H9 (cell line): Measurements from ENCODE around the gene IFNK. TPM values are rescaled to one million over a fixed set of nuclear protein-coding genes. Genes with fewer than 3 reads are reported as not detected.

ENCODE experiments used
- DNase-seq: peaks from one replicate; pipeline ENCODE4 v3.0.0-alpha.2; 2017
- H2AFZ ChIP-seq: one replicate; pipeline ENCODE4 v1.6.1; 2013; ENCODE audit warnings: mild to moderate bottlenecking, low read length, control low read depth, moderate library complexity
- H2AK5ac ChIP-seq: 2 replicates; pipeline ENCODE4 v1.6.1; 2013; ENCODE audit warnings: low read length, control low read depth, mixed read lengths; ENCODE audit not compliant: insufficient read length
- H2BK120ac ChIP-seq: one replicate; pipeline ENCODE4 v1.6.1; 2013; ENCODE audit warnings: low read depth, mild to moderate bottlenecking, low read length, control low read depth, inconsistent platforms; ENCODE audit not compliant: poor library complexity, severe bottlenecking
- H2BK12ac ChIP-seq: 2 replicates; pipeline ENCODE4 v1.6.1; 2013; ENCODE audit warnings: low read length, control low read depth, mixed read lengths, low read depth; ENCODE audit not compliant: insufficient read length
- H2BK15ac ChIP-seq: 2 replicates; pipeline ENCODE4 v1.6.1; 2013; ENCODE audit warnings: low read depth, low read length, control low read depth
- H2BK20ac ChIP-seq: one replicate; pipeline ENCODE4 v1.6.1; 2013; ENCODE audit warnings: low read depth, mild to moderate bottlenecking, low read length, control low read depth, inconsistent platforms; ENCODE audit not compliant: poor library complexity, severe bottlenecking
- H2BK5ac ChIP-seq: 2 replicates; pipeline ENCODE4 v1.6.1; 2013; ENCODE audit warnings: low read length, control low read depth, mixed read lengths; ENCODE audit not compliant: insufficient read length
- H3K14ac ChIP-seq: 2 replicates; pipeline ENCODE4 v1.6.1; 2013; ENCODE audit warnings: low read length, control low read depth; ENCODE audit not compliant: insufficient read depth
- H3K18ac ChIP-seq: 2 replicates; pipeline ENCODE4 v1.6.1; 2013; ENCODE audit warnings: low read depth, mild to moderate bottlenecking, mixed read lengths, low read length, control low read depth; ENCODE audit not compliant: insufficient read length
- H3K23ac ChIP-seq: 2 replicates; pipeline ENCODE4 v1.6.1; 2013; ENCODE audit warnings: low read length, control low read depth, mixed read lengths, low read depth; ENCODE audit not compliant: insufficient read length
- H3K23me2 ChIP-seq: 2 replicates; pipeline ENCODE4 v1.6.1; 2013; ENCODE audit warnings: low read depth, mild to moderate bottlenecking, mixed read lengths, low read length, control low read depth; ENCODE audit not compliant: insufficient read length, poor library complexity, severe bottlenecking
- H3K27ac ChIP-seq: 2 replicates; pipeline ENCODE4 v1.5.1; 2013; ENCODE audit warnings: low read length, control low read depth, mixed read lengths, low read depth; ENCODE audit not compliant: insufficient read length
- H3K27me3 ChIP-seq: 2 replicates; pipeline ENCODE4 v1.6.1; 2013; ENCODE audit warnings: low read length, control low read depth, inconsistent platforms; ENCODE audit not compliant: insufficient read depth
- H3K4ac ChIP-seq: 2 replicates; pipeline ENCODE4 v1.6.1; 2013; ENCODE audit warnings: low read depth, mild to moderate bottlenecking, control low read depth, inconsistent platforms, low read length, moderate library complexity
- H3K4me1 ChIP-seq: 2 replicates; pipeline ENCODE4 v1.6.1; 2013; ENCODE audit warnings: low read length, control low read depth, inconsistent platforms; ENCODE audit not compliant: insufficient read depth
- H3K4me2 ChIP-seq: 2 replicates; pipeline ENCODE4 v1.6.1; 2013; ENCODE audit warnings: low read length, control low read depth, mixed read lengths; ENCODE audit not compliant: insufficient read length, insufficient read depth
- H3K56ac ChIP-seq: 2 replicates; pipeline ENCODE4 v1.6.1; 2013; ENCODE audit warnings: low read depth, mild to moderate bottlenecking, mixed read lengths, low read length, control low read depth; ENCODE audit not compliant: insufficient read length
- H3K79me1 ChIP-seq: 2 replicates; pipeline ENCODE4 v1.6.1; 2013; ENCODE audit warnings: low read depth, mild to moderate bottlenecking, moderate library complexity, low read length, control low read depth, inconsistent platforms; ENCODE audit not compliant: insufficient read depth, poor library complexity, severe bottlenecking
- H3K79me2 ChIP-seq: 2 replicates; pipeline ENCODE4 v1.6.1; 2013; ENCODE audit warnings: low read length, control low read depth, inconsistent platforms; ENCODE audit not compliant: insufficient read depth
- H3K9ac ChIP-seq: 2 replicates; pipeline ENCODE4 v1.6.1; 2013; ENCODE audit warnings: low read length, control low read depth, mixed read lengths; ENCODE audit not compliant: insufficient read length; ENCODE audit errors: extremely low read depth
- H3K9me3 ChIP-seq: one replicate; pipeline ENCODE4 v1.6.1; 2013; ENCODE audit warnings: low read depth, low read length, inconsistent platforms; ENCODE audit not compliant: control insufficient read depth
- H3T11ph ChIP-seq: one replicate; pipeline ENCODE4 v1.6.1; 2013; ENCODE audit warnings: mild to moderate bottlenecking, low read length, control low read depth, inconsistent platforms
- H4K20me1 ChIP-seq: one replicate; pipeline ENCODE4 v1.6.1; 2013; ENCODE audit not compliant: control insufficient read depth, insufficient read length, insufficient read depth
- H4K5ac ChIP-seq: 2 replicates; pipeline ENCODE4 v1.6.1; 2013; ENCODE audit warnings: low read depth, mild to moderate bottlenecking, mixed read lengths, low read length, control low read depth; ENCODE audit not compliant: insufficient read length
- H4K8ac ChIP-seq: replicated peaks from 2 replicates; pipeline ENCODE4 v1.6.1; 2013; ENCODE audit warnings: low read length, control low read depth, mixed read lengths, low read depth; ENCODE audit not compliant: insufficient read length
- H4K91ac ChIP-seq: 2 replicates; pipeline ENCODE4 v1.6.1; 2013; ENCODE audit warnings: low read depth, mild to moderate bottlenecking, moderate library complexity, mixed read lengths, low read length, control low read depth; ENCODE audit not compliant: insufficient read length
- H3K27ac Mint-ChIP-seq, 3 experiments: 2 replicates in 2 of 3; 3 replicates in 1 of 3; pipeline ENCODE4 v1.8.0; 2020 to 2021; ENCODE audit warnings: mixed read lengths in 3 of 3, mild to moderate bottlenecking in 1 of 3, moderate library complexity in 1 of 3
- H3K27me3 Mint-ChIP-seq: 2 replicates; pipeline ENCODE4 v1.8.0; 2021; ENCODE audit warnings: low read depth, mild to moderate bottlenecking, moderate library complexity, mixed read lengths
- H3K36me3 Mint-ChIP-seq, 3 experiments: 2 replicates in 2 of 3; 3 replicates in 1 of 3; pipeline ENCODE4 v1.8.0; 2020 to 2021; ENCODE audit warnings: low read depth in 3 of 3, mixed read lengths in 3 of 3; ENCODE audit not compliant: insufficient read depth in 1 of 3
- H3K4me1 Mint-ChIP-seq, 2 experiments: 2 replicates each; pipeline ENCODE4 v1.8.0; 2020; ENCODE audit warnings: mixed read lengths in 2 of 2
- H3K4me3 Mint-ChIP-seq, 2 experiments: 2 replicates in 1 of 2; 3 replicates in 1 of 2; pipeline ENCODE4 v1.8.0; 2020 to 2021; ENCODE audit warnings: mild to moderate bottlenecking in 2 of 2, mixed read lengths in 2 of 2, moderate library complexity in 1 of 2
- H3K9me3 Mint-ChIP-seq, 2 experiments: 2 replicates in 1 of 2; 3 replicates in 1 of 2; pipeline ENCODE4 v1.8.0; 2020; ENCODE audit warnings: mild to moderate bottlenecking in 2 of 2, mixed read lengths in 2 of 2, moderate library complexity in 1 of 2
- WGBS: extraction: QIAGEN DNeasy Blood & Tissue Kit; methylation state at CpG from one replicate; pipeline ENCODE4 v1.1.7; 2013; ENCODE audit warnings: missing lambda C conversion rate, low lambda C conversion rate, mixed read lengths; ENCODE audit not compliant: insufficient read length; ENCODE audit errors: extremely low coverage; 5-methylcytosine and 5-hydroxymethylcytosine counted together
- total RNA-seq: library from RNA; stranded (reverse); gene quantifications from 2 replicates; pipeline ENCODE4 v1.2.1, GENCODE V29; 2021
- TF ChIP-seq, protein P1 (sequence below): fragments of 200-600 bp; sonication (generic); conservative IDR thresholded peaks from 3 replicates; pipeline ENCODE4 v1.8.0; 2021; ENCODE audit warnings: antibody characterized with exemption, mild to moderate bottlenecking

The IFNK gene
- total RNA-seq, 1 experiment from 2014 or later, result not detected

DNA sequence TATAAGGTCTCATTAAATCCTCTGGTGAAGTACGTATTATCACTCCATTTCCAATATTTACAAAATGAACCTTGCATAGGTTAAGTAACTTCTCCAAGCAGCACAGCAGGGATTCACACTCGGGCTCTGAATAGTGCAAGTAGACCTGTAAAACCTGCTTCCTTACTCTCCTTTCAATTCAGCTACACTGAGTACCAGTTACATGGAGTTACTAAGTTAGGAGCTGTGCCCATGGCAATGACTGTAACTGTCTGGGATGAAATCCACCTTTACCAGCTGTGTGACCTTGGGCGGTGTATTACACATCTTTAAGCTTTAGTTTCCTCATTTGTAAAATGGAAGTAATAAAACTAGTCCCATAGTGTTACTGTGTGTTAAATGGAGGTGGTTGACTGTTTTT lies 21.4 kb downstream of the IFNK start:
- H3K27ac Mint-ChIP-seq, result no peak overlapping the region
- no peak for DNase-seq
- H3K9me3 ChIP-seq, result no peaks in the 10 kb centered on the region
- H3K4me2 ChIP-seq, result no peak overlapping the region
- no peaks in the 10 kb centered on the region for H4K20me1 ChIP-seq
- no peak overlapping the region for H2BK20ac ChIP-seq
- H3K27me3 ChIP-seq, result no peaks in the 10 kb centered on the region
- H4K5ac ChIP-seq, result no peak overlapping the region
- no peak overlapping the region for H2AFZ ChIP-seq
- TF ChIP-seq, protein P1, sequence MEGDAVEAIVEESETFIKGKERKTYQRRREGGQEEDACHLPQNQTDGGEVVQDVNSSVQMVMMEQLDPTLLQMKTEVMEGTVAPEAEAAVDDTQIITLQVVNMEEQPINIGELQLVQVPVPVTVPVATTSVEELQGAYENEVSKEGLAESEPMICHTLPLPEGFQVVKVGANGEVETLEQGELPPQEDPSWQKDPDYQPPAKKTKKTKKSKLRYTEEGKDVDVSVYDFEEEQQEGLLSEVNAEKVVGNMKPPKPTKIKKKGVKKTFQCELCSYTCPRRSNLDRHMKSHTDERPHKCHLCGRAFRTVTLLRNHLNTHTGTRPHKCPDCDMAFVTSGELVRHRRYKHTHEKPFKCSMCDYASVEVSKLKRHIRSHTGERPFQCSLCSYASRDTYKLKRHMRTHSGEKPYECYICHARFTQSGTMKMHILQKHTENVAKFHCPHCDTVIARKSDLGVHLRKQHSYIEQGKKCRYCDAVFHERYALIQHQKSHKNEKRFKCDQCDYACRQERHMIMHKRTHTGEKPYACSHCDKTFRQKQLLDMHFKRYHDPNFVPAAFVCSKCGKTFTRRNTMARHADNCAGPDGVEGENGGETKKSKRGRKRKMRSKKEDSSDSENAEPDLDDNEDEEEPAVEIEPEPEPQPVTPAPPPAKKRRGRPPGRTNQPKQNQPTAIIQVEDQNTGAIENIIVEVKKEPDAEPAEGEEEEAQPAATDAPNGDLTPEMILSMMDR, result no peak
- no peaks in the 10 kb centered on the region for H3K79me1 ChIP-seq
- H4K91ac ChIP-seq, result no peak overlapping the region
- no peak overlapping the region for H3T11ph ChIP-seq
- H3K56ac ChIP-seq, result no peak overlapping the region
- H3K4me3 Mint-ChIP-seq, result no peak overlapping the region
- H3K23me2 ChIP-seq, result no peaks in the 10 kb centered on the region
- H3K27ac ChIP-seq, result no peak overlapping the region
- no peak overlapping the region for H3K18ac ChIP-seq
- no peak overlapping the region for H2BK12ac ChIP-seq
- H3K4me1 Mint-ChIP-seq, result no peaks in the 10 kb centered on the region; a peak in 1 of 4 replicates
- H3K36me3 Mint-ChIP-seq, result peaks cover 11 to 44% (median 28%) of the 10 kb centered on the region in 3 experiments
- H4K8ac ChIP-seq, result no peak overlapping the region
- no peaks in the 10 kb centered on the region for H3K27me3 Mint-ChIP-seq
- H3K4me1 ChIP-seq, result no peaks in the 10 kb centered on the region
- H2BK15ac ChIP-seq, result no peak overlapping the region
- H3K14ac ChIP-seq, result no peak overlapping the region
- H3K23ac ChIP-seq, result no peak overlapping the region
- no CpG with 5 or more reads among the region's 3 CpGs for WGBS
- H2AK5ac ChIP-seq, result no peak overlapping the region
- H2BK5ac ChIP-seq, result no peak overlapping the region
- H3K9ac ChIP-seq, result no peak overlapping the region
- H3K9me3 Mint-ChIP-seq, result no peaks in the 10 kb centered on the region; a peak in 1 of 5 replicates
- no peak overlapping the region for H2BK120ac ChIP-seq
- no peak overlapping the region for H3K4ac ChIP-seq
- no peaks in the 10 kb centered on the region for H3K79me2 ChIP-seq
